PC-3 (cell line): ENCODE results near the gene SPATA6. TPM values are rescaled to one million over a fixed set of nuclear protein-coding genes. Genes with fewer than 3 reads are reported as not detected.

ENCODE experiments used
- ATAC-seq: fragments of 200-7000 bp; cut with Tn5 transposase; 2 replicates; pipeline ENCODE4 v1.9.1; 2020; ENCODE audit warnings: mild to moderate bottlenecking, moderate library complexity
- BruUV-seq: library from RNA; stranded (reverse); fragments of 400-500 nt; replicated peaks from 2 replicates; lab custom pipeline; 2021; lab: Mats Ljungman, UMichigan
- CTCF ChIA-PET: fragments of 300-600 bp; sonication (Branson Sonifier 250); formaldehyde crosslinking; loops from one replicate; lab custom pipeline; 2022; ENCODE audit warnings: antibody characterized with exemption; lab: Charles Lee
- POLR2A ChIA-PET: fragments of 300-600 bp; sonication (Branson Sonifier 250); formaldehyde crosslinking; loops from one replicate; lab custom pipeline; 2022; ENCODE audit warnings: antibody characterized with exemption; ENCODE audit not compliant: unreplicated experiment; lab: Charles Lee
- DNase-seq: peaks from one replicate; pipeline ENCODE4 v3.0.0-alpha.2; 2015
- H2AFZ ChIP-seq: fragments of 300-600 bp; sonication (generic); 2 replicates; pipeline ENCODE4 v1.6.0; 2016; ENCODE audit warnings: antibody characterized with exemption, low read length
- H3F3A ChIP-seq: fragments of 300-600 bp; sonication (generic); one replicate; pipeline ENCODE4 v1.6.0; 2017; ENCODE audit warnings: antibody characterized with exemption, low read length, control low read depth, mild to moderate bottlenecking; ENCODE audit not compliant: unreplicated experiment
- H3K27ac ChIP-seq: fragments of 300-600 bp; sonication (generic); 2 replicates; pipeline ENCODE4 v1.5.1; 2016; ENCODE audit warnings: mild to moderate bottlenecking, low read length
- H3K27me3 ChIP-seq: fragments of 300-600 bp; sonication (generic); 2 replicates; pipeline ENCODE4 v1.6.1; 2016; ENCODE audit warnings: low read length, mixed read lengths
- H3K36me3 ChIP-seq: fragments of 300-600 bp; sonication (generic); 2 replicates; pipeline ENCODE4 v1.6.1; 2016; ENCODE audit warnings: low read depth, mixed run types, low read length, mixed read lengths
- H3K4me1 ChIP-seq: fragments of 300-600 bp; sonication (generic); 2 replicates; pipeline ENCODE4 v1.5.1; 2016; ENCODE audit warnings: low read length; ENCODE audit not compliant: insufficient read depth
- H3K4me2 ChIP-seq: fragments of 300-600 bp; sonication (generic); 2 replicates; pipeline ENCODE4 v1.6.0; 2016; ENCODE audit warnings: low read length
- H3K4me3 ChIP-seq: fragments of 300-600 bp; sonication (generic); 2 replicates; pipeline ENCODE4 v1.5.1; 2016; ENCODE audit warnings: mild to moderate bottlenecking, low read length, mixed read lengths
- H3K79me2 ChIP-seq: fragments of 300-600 bp; sonication (generic); 2 replicates; pipeline ENCODE4 v1.6.1; 2017; ENCODE audit warnings: low read length, mixed read lengths
- H3K9ac ChIP-seq: fragments of 300-600 bp; sonication (generic); 2 replicates; pipeline ENCODE4 v1.6.0; 2016; ENCODE audit warnings: mild to moderate bottlenecking, low read length
- H3K9me2 ChIP-seq: fragments of 300-600 bp; sonication (generic); replicated peaks from 2 replicates; pipeline ENCODE4 v1.6.1; 2016; ENCODE audit warnings: mixed run types, low read length, mixed read lengths
- H3K9me3 ChIP-seq: fragments of 300-600 bp; sonication (generic); 2 replicates; pipeline ENCODE4 v1.6.1; 2016; ENCODE audit warnings: low read length, mixed read lengths
- H4K20me1 ChIP-seq: fragments of 300-600 bp; sonication (generic); 2 replicates; pipeline ENCODE4 v1.6.1; 2016; ENCODE audit warnings: low read length, mixed read lengths
- EZH2 ChIP-seq: fragments of 300-600 bp; sonication (generic); IDR thresholded peaks from one replicate; pipeline ENCODE4 v1.6.1; 2017; ENCODE audit warnings: antibody characterized with exemption, mild to moderate bottlenecking, low read length; ENCODE audit not compliant: unreplicated experiment
- EZH2phosphoT487 ChIP-seq: fragments of 300-600 bp; sonication (generic); IDR thresholded peaks from 2 replicates; pipeline ENCODE4 v1.6.1; 2018; ENCODE audit warnings: mild to moderate bottlenecking, antibody characterized with exemption, low read length, borderline replicate concordance
- intact Hi-C: fragments of 100-400 bp; cut with micrococcal nuclease; formaldehyde crosslinking; loops from 2 replicates; pipeline ENCODE4 v1.9.0; 2023
- total RNA-seq: library from RNA; depleted of rRNA; stranded (reverse); fragments of >200 nt; gene quantifications from 2 replicates; pipeline ENCODE4 v1.2.3, GENCODE V29; 2014
- TF ChIP-seq, protein P1 (sequence below): fragments of 300-600 bp; sonication (generic); conservative IDR thresholded peaks from 2 replicates; pipeline ENCODE4 v1.5.1; 2017; ENCODE audit warnings: antibody characterized with exemption, low read depth, mild to moderate bottlenecking, low read length

SPATA6 gene
- total RNA-seq, 1 experiment from 2014 or later = 0.40 TPM

DNA sequence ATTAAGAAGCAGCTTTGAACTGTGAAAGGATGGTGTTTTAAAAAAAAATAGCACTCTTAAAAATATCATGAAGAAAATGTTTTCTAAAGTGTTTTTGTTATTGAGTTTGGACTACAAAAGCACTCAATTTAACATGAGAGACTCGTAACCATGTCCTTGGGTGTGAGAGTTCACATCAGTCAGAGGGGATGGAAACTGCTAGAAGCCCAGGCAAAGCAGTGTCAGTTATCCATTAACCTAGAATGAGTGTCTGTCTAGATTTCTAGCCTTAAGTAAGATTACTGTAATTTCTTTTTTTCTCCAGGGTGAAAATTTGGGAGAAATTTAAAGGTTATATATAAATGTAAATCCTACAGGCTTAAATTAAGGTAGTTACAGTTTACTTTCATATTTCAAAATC is 217.8 kb downstream of the SPATA6 start:
- Histone ChIP-seq H2AFZ (no peak overlapping the region), H3K4me3 (no peak overlapping the region), H3K27ac (no peak overlapping the region), H3K36me3 (no peaks in the 10 kb centered on the region), H3K27me3 (peaks cover 19% of the 10 kb centered on the region; the same call in 1 of the 2 replicates), H3K9ac (no peak overlapping the region), H4K20me1 (no peaks in the 10 kb centered on the region), H3K79me2 (no peaks in the 10 kb centered on the region), H3K9me3 (no peaks in the 10 kb centered on the region), H3K4me1 (no peaks in the 10 kb centered on the region), H3K9me2 (no peaks in the 10 kb centered on the region), H3K4me2 (no peak overlapping the region), H3F3A (no peaks in the 10 kb centered on the region)
- ChIA-PET POLR2A (no interaction called here), CTCF (no interaction called here)
- ATAC-seq (no peak), DNase-seq (no peak)
- no peak for TF ChIP-seq EZH2
- TF ChIP-seq, protein P1, sequence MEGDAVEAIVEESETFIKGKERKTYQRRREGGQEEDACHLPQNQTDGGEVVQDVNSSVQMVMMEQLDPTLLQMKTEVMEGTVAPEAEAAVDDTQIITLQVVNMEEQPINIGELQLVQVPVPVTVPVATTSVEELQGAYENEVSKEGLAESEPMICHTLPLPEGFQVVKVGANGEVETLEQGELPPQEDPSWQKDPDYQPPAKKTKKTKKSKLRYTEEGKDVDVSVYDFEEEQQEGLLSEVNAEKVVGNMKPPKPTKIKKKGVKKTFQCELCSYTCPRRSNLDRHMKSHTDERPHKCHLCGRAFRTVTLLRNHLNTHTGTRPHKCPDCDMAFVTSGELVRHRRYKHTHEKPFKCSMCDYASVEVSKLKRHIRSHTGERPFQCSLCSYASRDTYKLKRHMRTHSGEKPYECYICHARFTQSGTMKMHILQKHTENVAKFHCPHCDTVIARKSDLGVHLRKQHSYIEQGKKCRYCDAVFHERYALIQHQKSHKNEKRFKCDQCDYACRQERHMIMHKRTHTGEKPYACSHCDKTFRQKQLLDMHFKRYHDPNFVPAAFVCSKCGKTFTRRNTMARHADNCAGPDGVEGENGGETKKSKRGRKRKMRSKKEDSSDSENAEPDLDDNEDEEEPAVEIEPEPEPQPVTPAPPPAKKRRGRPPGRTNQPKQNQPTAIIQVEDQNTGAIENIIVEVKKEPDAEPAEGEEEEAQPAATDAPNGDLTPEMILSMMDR = no peak
- no peak for TF ChIP-seq EZH2phosphoT487
- BruUV-seq = no TSS peak
- intact Hi-C loops = no loop called here

DNA sequence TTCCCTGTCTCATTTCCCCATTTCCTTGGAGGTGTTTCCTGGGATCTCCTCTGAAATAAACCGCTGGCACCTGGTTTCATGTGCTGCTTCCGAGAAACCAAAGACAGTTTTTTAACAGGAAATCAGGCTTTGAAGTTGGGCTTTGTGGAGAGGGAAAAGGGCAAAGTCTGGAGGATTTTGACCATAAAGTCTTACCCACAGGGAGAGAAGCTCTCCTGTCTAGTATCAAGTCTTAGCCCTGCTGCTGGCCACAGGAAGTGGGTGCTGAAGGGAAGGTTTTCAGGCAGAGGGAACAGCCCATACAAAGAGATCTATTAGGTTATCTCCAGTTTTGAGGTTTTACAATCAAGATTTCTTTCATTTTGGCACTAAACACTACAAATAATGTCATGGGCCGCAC is 220.2 kb downstream of the SPATA6 start:
- Histone ChIP-seq H2AFZ (no peak overlapping the region), H3K9me2 (no peaks in the 10 kb centered on the region), H4K20me1 (no peaks in the 10 kb centered on the region), H3K36me3 (no peaks in the 10 kb centered on the region), H3K9ac (no peak overlapping the region), H3K9me3 (no peaks in the 10 kb centered on the region), H3K27ac (no peak overlapping the region), H3K79me2 (no peaks in the 10 kb centered on the region), H3K4me3 (no peak overlapping the region), H3K4me2 (no peak overlapping the region), H3K27me3 (peaks cover 19% of the 10 kb centered on the region; the same call in 1 of the 2 replicates), H3F3A (no peaks in the 10 kb centered on the region), H3K4me1 (no peaks in the 10 kb centered on the region)
- BruUV-seq = no TSS peak
- TF ChIP-seq, protein P1 = no peak
- no peak for TF ChIP-seq EZH2
- TF ChIP-seq EZH2phosphoT487 = no peak
- DNase-seq (no peak), ATAC-seq (no peak)
- intact Hi-C loops = no loop called here
- ChIA-PET CTCF (no interaction called here), POLR2A (no interaction called here)

DNA sequence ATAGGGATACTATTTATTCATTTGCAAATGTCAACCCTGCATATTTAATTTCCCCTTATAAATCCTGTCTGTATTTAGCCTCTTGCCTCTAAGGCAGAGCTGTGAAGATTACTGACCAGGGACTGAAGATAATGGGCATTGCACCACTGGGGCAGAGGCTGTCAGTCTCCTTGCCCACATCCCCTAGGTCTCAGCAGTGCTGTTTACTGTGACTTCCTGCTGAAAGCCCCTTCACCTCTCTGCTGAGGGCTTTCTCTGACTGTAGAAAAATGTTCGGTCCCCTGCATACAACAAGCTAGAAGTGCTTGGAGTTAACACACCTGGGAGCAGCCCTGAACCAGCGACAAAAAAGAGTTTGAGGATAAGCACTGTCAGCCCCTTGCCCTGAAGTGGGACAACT is 220.7 kb downstream of the SPATA6 start:
- POLR2A ChIA-PET = no interaction called here

More for the DNA sequence above, 220.7 kb downstream of the SPATA6 start:
- no peaks in the 10 kb centered on the region for H3K9me3 ChIP-seq
- no peaks in the 10 kb centered on the region for H3K79me2 ChIP-seq
- H3K27ac ChIP-seq = no peak overlapping the region
- BruUV-seq = no TSS peak
- no peak overlapping the region for H3K4me3 ChIP-seq
- CTCF ChIA-PET = no interaction called here
- intact Hi-C loops = no loop called here
- no peak overlapping the region for H3K9ac ChIP-seq
- no peaks in the 10 kb centered on the region for H3F3A ChIP-seq
- no peaks in the 10 kb centered on the region for H3K36me3 ChIP-seq
- no peak for ATAC-seq
- no peak overlapping the region for H2AFZ ChIP-seq
- no peaks in the 10 kb centered on the region for H4K20me1 ChIP-seq
- no peak overlapping the region for H3K4me2 ChIP-seq
- H3K9me2 ChIP-seq = no peaks in the 10 kb centered on the region
- no peak for DNase-seq
- H3K27me3 ChIP-seq = peaks cover 19% of the 10 kb centered on the region; the same call in 1 of the 2 replicates
- TF ChIP-seq, protein P1 = no peak
- TF ChIP-seq EZH2 = no peak
- TF ChIP-seq EZH2phosphoT487 = no peak
- no peaks in the 10 kb centered on the region for H3K4me1 ChIP-seq
